Ovary (tissue), 9 donors: ENCODE measurements around the gene TNS4. TPM values are rescaled to one million over a fixed set of nuclear protein-coding genes. Genes with fewer than 3 reads are reported as not detected.

Source experiments
- DNase-seq, 5 donors: peaks; one replicate each; pipeline ENCODE4 v3.0.0-alpha.2; 2019 to 2020
- H3K27ac ChIP-seq, 2 donors: fragments of 200-600 bp; one replicate each; pipeline versions ENCODE4 v1.5.1 to v1.8.0; 2019 to 2022
- H3K27me3 ChIP-seq: fragments of 200-600 bp; one replicate; pipeline ENCODE4 v1.8.0; 2022
- H3K36me3 ChIP-seq: fragments of 200-600 bp; sonication (generic); one replicate; pipeline ENCODE4 v1.5.1; 2019
- H3K4me1 ChIP-seq: one replicate; pipeline ENCODE4 v1.8.1; 2013; ENCODE audit warnings: mild to moderate bottlenecking, moderate library complexity; ENCODE audit not compliant: insufficient read depth
- H3K4me3 ChIP-seq: fragments of 200-600 bp; sonication (generic); one replicate; pipeline ENCODE4 v1.5.1; 2017
- H3K9me3 ChIP-seq, 2 donors: fragments of 200-600 bp in 1 of 2; sonication (generic) in 1 of 2; one replicate each; pipeline versions ENCODE4 v1.5.1 to v1.8.1; 2013 to 2019; ENCODE audit warnings: mild to moderate bottlenecking in 1 of 2, moderate library complexity in 1 of 2
- EP300 ChIP-seq: sonication (generic); formaldehyde crosslinking; IDR thresholded peaks from one replicate; pipeline ENCODE4 v1.6.1; 2017; ENCODE audit warnings: antibody characterized with exemption
- POLR2A ChIP-seq: fragments of 450-650 bp; IDR thresholded peaks from one replicate; pipeline ENCODE4 v1.6.1; 2017; ENCODE audit warnings: antibody characterized with exemption, mild to moderate bottlenecking, moderate library complexity
- WGBS, 3 donors: extraction: QIAGEN DNeasy Blood & Tissue Kit in 1 of 3; methylation state at CpG; one replicate each; pipeline versions ENCODE4 v1.1.5 to v1.1.7; 2013 to 2017; 5-methylcytosine and 5-hydroxymethylcytosine counted together
- intact Hi-C, 4 donors: fragments of 100-400 bp; cut with DNase I; formaldehyde crosslinking; loops; one replicate each; pipeline versions ENCODE4 v1.11.0 to v1.15.1; 2022 to 2023
- polyA plus RNA-seq, 2 donors: library from polyadenylated mRNA; stranded (reverse); fragments of 200-250 nt in 1 of 2; fragments of 350-450 nt in 1 of 2; fragmentation: Illumina TruSeq in 1 of 2; extraction: RNeasy Lipid Tissue Mini Kit (QIAGEN cat#74804) in 1 of 2; gene quantifications; one replicate each; pipeline ENCODE4 v1.2.3, GENCODE V29; 2013 to 2014
- total RNA-seq, 7 donors: library from RNA; depleted of rRNA in 2 of 7; stranded (reverse); fragments of >200 nt in 2 of 7; fragmentation: NEBNext Ultra II Directional in 3 of 7; extraction: Animal tissue kit (Norgen Biotek cat#: 25700) in 3 of 7; gene quantifications; one replicate each; pipeline versions ENCODE4 v1.1.0 to v1.2.4, GENCODE V29; 2016 to 2023
- TF ChIP-seq, protein P1 (sequence below), 3 donors: fragments of 450-650 bp in 2 of 3; fragments of 200-600 bp in 1 of 3; IDR thresholded peaks; one replicate each; pipeline versions ENCODE4 v1.5.1 to v1.8.0; 2016 to 2022; ENCODE audit warnings: antibody characterized with exemption in 3 of 3, mild to moderate bottlenecking in 1 of 3
- donor health status: DM: no; HTN: no; CAD: no; lungs with moderate emphysema.
- donor health status: DM: no; HTN: no; CAD: no.
- donor health status: Bipolar disorder and iron deficiency.
- donor health status: DM: yes; HTN: yes; CAD: no.
- donor health status: DM: no; HTN: no; CAD: no.
- donor health status: DM: yes; HTN: yes; CAD: no.

TNS4 gene
- total and polyA plus RNA-seq, 9 donors, result 0.13 to 6.2 (median 0.54) TPM; not detected in 5

DNA sequence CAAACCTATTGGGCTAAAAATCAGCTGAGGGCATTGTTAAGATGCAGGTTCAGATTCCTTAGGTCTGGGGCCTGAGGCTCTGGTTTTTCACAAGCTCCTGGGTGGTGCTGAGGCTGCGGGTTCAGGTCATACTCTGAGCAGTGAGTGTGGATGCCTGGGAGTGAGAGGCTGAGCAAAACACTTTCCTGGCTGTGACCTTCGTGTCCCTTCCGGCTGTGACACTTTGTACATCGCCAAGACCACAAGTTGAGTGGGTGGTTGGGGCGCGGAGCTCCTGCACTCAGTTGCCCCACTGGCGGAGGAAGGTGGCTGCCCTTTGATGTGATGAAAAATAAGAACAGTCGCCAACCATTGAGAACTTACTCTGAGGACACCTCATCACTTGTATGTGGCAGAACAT, 39.0 kb upstream of the TNS4 start:
- peak in 4 of 5 donors; percentile 13 to 43 (median 38) for DNase-seq
- H3K4me1 ChIP-seq, result peaks cover 42% of the 10 kb centered on the region
- intact Hi-C loops, result no loop called here
- H3K36me3 ChIP-seq, result no peaks in the 10 kb centered on the region
- H3K4me3 ChIP-seq, result no peak overlapping the region
- H3K9me3 ChIP-seq, result no peaks in the 10 kb centered on the region
- TF ChIP-seq POLR2A (no peak), EP300 (no peak)
- TF ChIP-seq, protein P1, sequence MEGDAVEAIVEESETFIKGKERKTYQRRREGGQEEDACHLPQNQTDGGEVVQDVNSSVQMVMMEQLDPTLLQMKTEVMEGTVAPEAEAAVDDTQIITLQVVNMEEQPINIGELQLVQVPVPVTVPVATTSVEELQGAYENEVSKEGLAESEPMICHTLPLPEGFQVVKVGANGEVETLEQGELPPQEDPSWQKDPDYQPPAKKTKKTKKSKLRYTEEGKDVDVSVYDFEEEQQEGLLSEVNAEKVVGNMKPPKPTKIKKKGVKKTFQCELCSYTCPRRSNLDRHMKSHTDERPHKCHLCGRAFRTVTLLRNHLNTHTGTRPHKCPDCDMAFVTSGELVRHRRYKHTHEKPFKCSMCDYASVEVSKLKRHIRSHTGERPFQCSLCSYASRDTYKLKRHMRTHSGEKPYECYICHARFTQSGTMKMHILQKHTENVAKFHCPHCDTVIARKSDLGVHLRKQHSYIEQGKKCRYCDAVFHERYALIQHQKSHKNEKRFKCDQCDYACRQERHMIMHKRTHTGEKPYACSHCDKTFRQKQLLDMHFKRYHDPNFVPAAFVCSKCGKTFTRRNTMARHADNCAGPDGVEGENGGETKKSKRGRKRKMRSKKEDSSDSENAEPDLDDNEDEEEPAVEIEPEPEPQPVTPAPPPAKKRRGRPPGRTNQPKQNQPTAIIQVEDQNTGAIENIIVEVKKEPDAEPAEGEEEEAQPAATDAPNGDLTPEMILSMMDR (IDR thresholded peaks at IDR 0.05), result no peak
- WGBS, 3 donors, result 96 to 98% (median 98%) methylated on average over 8 of the region's 8 CpGs
- H3K27ac ChIP-seq, result peak overlapping the region; percentile 90 to 100
- H3K27me3 ChIP-seq, result no peaks in the 10 kb centered on the region

DNA sequence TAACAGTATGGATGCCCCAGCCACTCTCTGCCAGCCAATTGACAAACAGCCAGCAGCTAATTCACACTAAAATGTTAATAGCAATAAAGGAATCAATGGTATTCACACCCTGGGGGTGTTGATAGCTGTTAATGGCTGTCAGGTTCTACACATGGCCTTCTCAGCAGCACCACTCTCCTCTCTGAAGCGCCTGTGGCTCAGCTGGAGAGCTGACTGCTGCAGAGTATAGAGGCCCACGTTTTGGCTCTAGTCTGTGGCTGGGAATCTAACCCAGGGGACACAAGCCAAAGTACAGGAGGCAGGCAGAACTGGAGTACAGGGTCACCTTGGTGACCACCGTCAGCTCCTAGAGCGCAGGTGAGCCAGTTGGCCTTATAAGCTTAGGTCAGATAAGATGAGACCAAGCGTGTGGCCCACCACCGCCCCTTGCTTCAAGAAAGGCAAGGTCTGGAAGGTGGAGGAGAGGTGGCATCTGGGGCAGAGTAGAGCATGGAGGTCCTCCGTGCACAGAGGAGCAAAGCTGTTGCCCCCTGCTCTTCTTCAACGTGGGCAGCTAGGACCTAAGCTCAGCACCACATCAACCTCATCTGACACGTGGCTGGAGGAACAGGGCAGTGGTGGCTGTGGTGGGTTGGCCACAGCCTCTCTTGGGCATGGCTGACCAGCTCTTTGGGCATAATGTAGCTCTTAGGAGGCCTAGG, 38.4 kb upstream of the TNS4 start:
- H3K4me1 ChIP-seq, result peaks cover 42% of the 10 kb centered on the region
- H3K36me3 ChIP-seq, result no peaks in the 10 kb centered on the region
- intact Hi-C loops, result loop anchor here in 2 of 4 donors (2.0 to 10.0 kb wide), 2 partner anchors 13 to 55 kb away; no protein-coding TSS in a partner anchor
- no peaks in the 10 kb centered on the region for H3K9me3 ChIP-seq
- TF ChIP-seq, protein P1 (IDR thresholded peaks at IDR 0.05), result no peak
- TF ChIP-seq EP300 (no peak), POLR2A (no peak)
- WGBS, 3 donors, result 84 to 90% (median 90%) methylated on average over 9 of the region's 9 CpGs
- H3K27ac ChIP-seq, result peak overlapping the region; percentile 33 to 48
- no peaks in the 10 kb centered on the region for H3K27me3 ChIP-seq
- H3K4me3 ChIP-seq, result no peak overlapping the region
- DNase-seq, result peak in 3 of 5 donors; percentile 32 to 36 (median 34)

GRCh38 chr17:40538936-40539705, 37.7 kb upstream of the TNS4 start:
- Histone ChIP-seq H3K27ac (peak overlapping the region; percentile 33 to 48), H3K36me3 (no peaks in the 10 kb centered on the region), H3K9me3 (no peaks in the 10 kb centered on the region), H3K27me3 (no peaks in the 10 kb centered on the region), H3K4me1 (peaks cover 45% of the 10 kb centered on the region), H3K4me3 (no peak overlapping the region)
- 95 to 96% (median 95%) methylated on average over 6 of the region's 6 CpGs for WGBS, 3 donors
- peak in 1 of 5 donors; percentile 14 for DNase-seq
- TF ChIP-seq EP300, result no peak
- TF ChIP-seq, protein P1 (IDR thresholded peaks at IDR 0.05), result no peak
- TF ChIP-seq POLR2A, result no peak
- intact Hi-C loops, result loop anchor here in 2 of 4 donors (2.0 to 10.0 kb wide), 2 partner anchors 14 to 54 kb away; no protein-coding TSS in a partner anchor

GRCh38 chr17:40538019-40538935, 36.9 kb upstream of the TNS4 start:
- WGBS, 3 donors, result 75 to 82% (median 78%) methylated on average over 15 of the region's 15 CpGs

More at GRCh38 chr17:40538019-40538935, 36.9 kb upstream of the TNS4 start:
- no peak overlapping the region for H3K4me3 ChIP-seq
- TF ChIP-seq, protein P1 (IDR thresholded peaks at IDR 0.05), result no peak
- TF ChIP-seq POLR2A (no peak), EP300 (no peak)
- H3K36me3 ChIP-seq, result no peaks in the 10 kb centered on the region
- peak in 3 of 5 donors; percentile 36 to 51 (median 46) for DNase-seq
- peaks cover 44% of the 10 kb centered on the region for H3K4me1 ChIP-seq
- peak overlapping the region in 1 of 2 donors; percentile 48 for H3K27ac ChIP-seq
- no peaks in the 10 kb centered on the region for H3K27me3 ChIP-seq
- intact Hi-C loops, result loop anchor here in 2 of 4 donors (2.0 to 10.0 kb wide), 2 partner anchors 15 to 53 kb away; no protein-coding TSS in a partner anchor
- no peaks in the 10 kb centered on the region for H3K9me3 ChIP-seq
